Keratinocyte (primary cell): ENCODE measurements around the gene C20orf204. TPM values are rescaled to one million over a fixed set of nuclear protein-coding genes. Genes with fewer than 3 reads are reported as not detected.

Experiments
- DNase-seq: peaks from one replicate; pipeline ENCODE4 v3.0.0-alpha.2; 2011; ENCODE audit warnings: low read depth, missing footprints, low spot score
- FAIRE-seq: peaks from 2 replicates; lab custom pipeline; 2011; peaks lifted over from hg19 to GRCh38; lab: Jason Lieb, UNC
- H2AFZ ChIP-seq: 2 replicates; pipeline ENCODE4 v1.6.0; 2012; ENCODE audit warnings: low read length, control low read depth, inconsistent platforms; ENCODE audit not compliant: control insufficient read depth
- H3K27ac ChIP-seq: 2 replicates; pipeline ENCODE4 v1.5.1; 2011; ENCODE audit warnings: low read length; ENCODE audit not compliant: control insufficient read depth, insufficient read depth
- H3K27me3 ChIP-seq: 3 replicates; pipeline ENCODE4 v1.6.0; 2011; ENCODE audit warnings: low read length; ENCODE audit not compliant: control insufficient read depth, insufficient read depth; ENCODE audit errors: extremely low read depth
- H3K36me3 ChIP-seq, 2 experiments: 2 replicates in 1 of 2; 3 replicates in 1 of 2; pipeline ENCODE4 v1.5.1; 2011; ENCODE audit warnings: low read length in 2 of 2, mild to moderate bottlenecking in 1 of 2; ENCODE audit not compliant: control insufficient read depth in 2 of 2, insufficient read depth in 2 of 2; ENCODE audit errors: extremely low read depth in 1 of 2
- H3K4me1 ChIP-seq: 3 replicates; pipeline ENCODE4 v1.5.1; 2011; ENCODE audit warnings: low read length; ENCODE audit not compliant: control insufficient read depth, insufficient read depth; ENCODE audit errors: extremely low read depth
- H3K4me2 ChIP-seq: 3 replicates; pipeline ENCODE4 v1.6.0; 2011; ENCODE audit warnings: low read depth, low read length; ENCODE audit not compliant: control insufficient read depth, insufficient read depth; ENCODE audit errors: extremely low read depth
- H3K4me3 ChIP-seq, 3 experiments: fragments of 200-600 bp in 1 of 3; sonication (generic) in 1 of 3; 2 replicates in 2 of 3; 3 replicates in 1 of 3; pipeline ENCODE4 v1.5.1; 2011 to 2016; ENCODE audit warnings: low read length in 3 of 3, mild to moderate bottlenecking in 3 of 3, control low read depth in 2 of 3, inconsistent platforms in 1 of 3, low read depth in 1 of 3, mixed read lengths in 1 of 3, mixed run types in 1 of 3, moderate library complexity in 1 of 3; ENCODE audit not compliant: control insufficient read depth in 2 of 3, insufficient read depth in 2 of 3; ENCODE audit errors: extremely low read depth in 1 of 3
- H3K79me2 ChIP-seq: 2 replicates; pipeline ENCODE4 v1.6.0; 2012; ENCODE audit warnings: low read length; ENCODE audit not compliant: control insufficient read depth, insufficient read depth
- H3K9ac ChIP-seq: 3 replicates; pipeline ENCODE4 v1.6.0; 2011; ENCODE audit warnings: low read length; ENCODE audit not compliant: control insufficient read depth, insufficient read depth; ENCODE audit errors: extremely low read depth
- H3K9me1 ChIP-seq: 3 replicates; pipeline ENCODE4 v1.6.0; 2011; ENCODE audit warnings: low read length; ENCODE audit not compliant: control insufficient read depth, insufficient read depth; ENCODE audit errors: extremely low read depth
- H3K9me3 ChIP-seq: 2 replicates; pipeline ENCODE4 v1.5.1; 2012; ENCODE audit warnings: low read depth, low read length; ENCODE audit not compliant: control insufficient read depth
- H4K20me1 ChIP-seq: 3 replicates; pipeline ENCODE4 v1.6.0; 2011; ENCODE audit warnings: low read length; ENCODE audit not compliant: control insufficient read depth, insufficient read depth; ENCODE audit errors: extremely low read depth
- EZH2 ChIP-seq: IDR thresholded peaks from one replicate; pipeline ENCODE4 v1.6.1; 2012; ENCODE audit warnings: inconsistent platforms, mild to moderate bottlenecking, low read length, moderate library complexity
- dilution Hi-C: fragments of 300-500 bp; cut with MboI; formaldehyde crosslinking; loops from one replicate; pipeline ENCODE4 v1.7.0; 2020; ENCODE audit warnings: low sequenced_read_pairs; ENCODE audit not compliant: extremely low pct_ligation_motif_present
- polyA plus RNA-seq, 5 experiments: library from polyadenylated mRNA; depleted of rRNA in 3 of 5; stranded (reverse) in 3 of 5; stranded (forward) in 1 of 5; unstranded in 1 of 5; fragments of >200 nt; gene quantifications; 1 replicate in 1 of 5; 2 replicates in 3 of 5; 3 replicates in 1 of 5; pipeline versions ENCODE4 v1.2.1 to v1.2.3, GENCODE V29; 2011 to 2012; ENCODE audit warnings: missing spikeins in 2 of 5, low read depth in 1 of 5, low replicate concordance in 1 of 5
- TF ChIP-seq, protein P1 (sequence below), 3 experiments: IDR thresholded peaks in 1 of 3; conservative IDR thresholded peaks in 1 of 3; optimal IDR thresholded peaks in 1 of 3; 2 replicates in 2 of 3; 3 replicates in 1 of 3; pipeline versions ENCODE3 to v1.5.1; 2011; ENCODE audit warnings: low read length in 3 of 3, mild to moderate bottlenecking in 3 of 3, moderate library complexity in 2 of 3, control low read depth in 1 of 3, inconsistent platforms in 1 of 3; ENCODE audit not compliant: insufficient read depth in 2 of 3; ENCODE audit errors: extremely low read depth in 1 of 3

The C20orf204 gene
- polyA plus RNA-seq, 1 donor (not counting 4 experiments of a cell fraction or from before 2014, with no cell fraction given), result 0.08 TPM

DNA sequence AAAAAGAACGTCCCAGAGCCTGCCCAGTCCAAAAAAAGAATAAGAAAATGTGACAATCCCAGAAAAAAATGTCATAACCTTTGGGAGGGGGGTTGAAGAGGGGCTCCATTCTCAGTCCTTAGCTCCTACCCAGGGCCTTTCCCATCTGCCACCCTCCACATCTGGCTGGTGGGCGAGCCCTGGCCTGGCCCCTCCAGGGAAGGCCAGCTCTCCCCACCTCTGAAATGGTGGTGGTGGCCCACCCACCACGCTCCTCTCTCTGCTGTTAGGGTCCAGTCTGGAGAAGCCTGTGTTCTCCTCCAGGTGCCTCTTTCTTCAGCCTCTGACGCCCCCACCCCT, 42.9 kb downstream of the C20orf204 start:
- Histone ChIP-seq H3K9me3 (no peaks in the 10 kb centered on the region), H2AFZ (peak overlapping the region; percentile 8), H3K9me1 (no peaks in the 10 kb centered on the region), H4K20me1 (no peaks in the 10 kb centered on the region), H3K36me3 (peaks cover 0 to 4% of the 10 kb centered on the region in 2 experiments), H3K9ac (peak overlapping the region; percentile 72), H3K4me1 (peaks cover 19% of the 10 kb centered on the region), H3K27me3 (peaks cover 20% of the 10 kb centered on the region), H3K79me2 (peaks cover 2% of the 10 kb centered on the region), H3K27ac (no peak overlapping the region), H3K4me2 (peak overlapping the region; percentile 97), H3K4me3 (peak overlapping the region; percentile 78 to 93 (median 79))
- dilution Hi-C loops, result no loop called here
- TF ChIP-seq EZH2, result no peak
- TF ChIP-seq, protein P1, sequence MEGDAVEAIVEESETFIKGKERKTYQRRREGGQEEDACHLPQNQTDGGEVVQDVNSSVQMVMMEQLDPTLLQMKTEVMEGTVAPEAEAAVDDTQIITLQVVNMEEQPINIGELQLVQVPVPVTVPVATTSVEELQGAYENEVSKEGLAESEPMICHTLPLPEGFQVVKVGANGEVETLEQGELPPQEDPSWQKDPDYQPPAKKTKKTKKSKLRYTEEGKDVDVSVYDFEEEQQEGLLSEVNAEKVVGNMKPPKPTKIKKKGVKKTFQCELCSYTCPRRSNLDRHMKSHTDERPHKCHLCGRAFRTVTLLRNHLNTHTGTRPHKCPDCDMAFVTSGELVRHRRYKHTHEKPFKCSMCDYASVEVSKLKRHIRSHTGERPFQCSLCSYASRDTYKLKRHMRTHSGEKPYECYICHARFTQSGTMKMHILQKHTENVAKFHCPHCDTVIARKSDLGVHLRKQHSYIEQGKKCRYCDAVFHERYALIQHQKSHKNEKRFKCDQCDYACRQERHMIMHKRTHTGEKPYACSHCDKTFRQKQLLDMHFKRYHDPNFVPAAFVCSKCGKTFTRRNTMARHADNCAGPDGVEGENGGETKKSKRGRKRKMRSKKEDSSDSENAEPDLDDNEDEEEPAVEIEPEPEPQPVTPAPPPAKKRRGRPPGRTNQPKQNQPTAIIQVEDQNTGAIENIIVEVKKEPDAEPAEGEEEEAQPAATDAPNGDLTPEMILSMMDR (optimal IDR thresholded peaks at IDR 0.05 in 1 of 3, IDR thresholded peaks at IDR 0.05 in 1 of 3, conservative IDR thresholded peaks at IDR 0.05 in 1 of 3; ENCODE audit: extremely low read depth in 1 of 3, insufficient read depth in 2 of 3, low read length in 3 of 3), result no peak
- DNase-seq, result no peak
- no peak for FAIRE-seq

DNA sequence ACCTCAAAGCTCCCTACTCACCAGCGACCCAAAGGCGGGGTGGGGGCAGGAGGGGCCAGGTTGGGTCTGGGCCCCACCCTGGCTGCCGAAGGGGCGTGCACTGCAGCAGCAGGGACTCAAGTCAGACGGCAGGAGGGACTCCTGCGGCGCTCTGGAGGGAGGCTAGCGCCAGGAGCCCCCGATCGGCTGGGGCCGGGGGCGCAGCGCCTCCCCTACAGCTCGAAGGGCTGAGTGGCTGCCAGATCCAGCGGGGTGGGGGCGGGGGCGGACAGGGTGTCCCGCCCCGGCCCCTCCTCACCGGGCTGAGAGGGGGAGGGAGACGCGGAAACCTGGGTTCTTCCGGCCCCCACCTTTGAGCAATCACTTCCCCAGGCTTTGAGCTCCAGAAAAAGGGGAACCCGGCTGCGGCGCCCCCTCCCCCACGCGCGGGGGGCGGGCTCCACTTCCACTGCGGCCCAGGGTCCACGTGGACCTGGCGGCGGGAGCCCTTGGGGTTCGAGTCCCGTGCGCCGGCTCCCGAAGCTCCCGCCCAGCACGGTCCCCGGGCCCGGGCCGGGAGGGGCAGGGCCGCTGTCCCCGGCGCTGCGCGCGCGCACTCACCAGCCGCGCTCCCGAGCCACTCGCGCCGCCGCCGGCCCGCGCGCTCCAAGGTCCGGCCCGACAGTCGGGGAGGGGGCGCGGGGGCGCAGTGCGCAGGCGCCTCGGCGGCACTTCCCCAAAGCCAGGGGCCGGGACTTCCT, 43.5 kb downstream of the C20orf204 start, which contains the start of gene RGS19:
RGS19 (minus strand) TSS at position 246 of the 740 bp plus-strand sequence. CDS start 2,632 bp downstream, outside the sequence.
- no peak within 1 kb of the TSS for H3K27ac ChIP-seq
- dilution Hi-C loops, result no loop called here
- H3K36me3 ChIP-seq, result peaks cover 0 to 1% of the 10 kb centered on the region in 2 experiments
- H3K9ac ChIP-seq, result peak within 1 kb of the TSS; percentile 72
- FAIRE-seq, result no peak
- H3K9me1 ChIP-seq, result no peaks in the 10 kb centered on the region
- peaks cover 25% of the 10 kb centered on the region for H3K27me3 ChIP-seq
- TF ChIP-seq, protein P1 (optimal IDR thresholded peaks at IDR 0.05 in 1 of 3, IDR thresholded peaks at IDR 0.05 in 1 of 3, conservative IDR thresholded peaks at IDR 0.05 in 1 of 3; ENCODE audit: extremely low read depth in 1 of 3, insufficient read depth in 2 of 3, low read length in 3 of 3), result no peak
- TF ChIP-seq EZH2, result no peak
- H4K20me1 ChIP-seq, result no peaks in the 10 kb centered on the region
- H2AFZ ChIP-seq, result peak within 1 kb of the TSS; percentile 30
- peaks cover 2% of the 10 kb centered on the region for H3K79me2 ChIP-seq
- peaks cover 19% of the 10 kb centered on the region for H3K4me1 ChIP-seq
- H3K4me3 ChIP-seq, result peak within 1 kb of the TSS; percentile 78 to 93 (median 79)
- H3K4me2 ChIP-seq, result peak within 1 kb of the TSS; percentile 97
- H3K9me3 ChIP-seq, result no peaks in the 10 kb centered on the region
- DNase-seq, result no peak
